HL-60 (cell line): ENCODE results near the gene ARMC9.

Source experiments
- DNase-seq, 2 experiments: peaks; one replicate each; pipeline ENCODE4 v3.0.0-alpha.2; 2010 to 2020; ENCODE audit warnings: low read depth in 1 of 2, low spot score in 1 of 2
- H3K27ac ChIP-seq: fragments of 250-450 bp; sonication (Bioruptor Pico); replicated peaks from 2 replicates; pipeline ENCODE4 v1.5.1; 2020; ENCODE audit warnings: mild to moderate bottlenecking, moderate library complexity
- H3K27me3 ChIP-seq: fragments of 250-450 bp; sonication (Bioruptor Pico); 2 replicates; pipeline ENCODE4 v1.5.1; 2021; ENCODE audit warnings: mild to moderate bottlenecking, moderate library complexity; ENCODE audit not compliant: insufficient read depth, poor library complexity, severe bottlenecking
- H3K4me3 ChIP-seq: replicated peaks from 2 replicates; pipeline ENCODE4 v1.5.1; 2011; ENCODE audit warnings: mild to moderate bottlenecking, control low read depth, low read length; ENCODE audit not compliant: insufficient read depth
- GABPA ChIP-seq: IDR thresholded peaks from 2 replicates; pipeline ENCODE4 v1.6.1; 2012; ENCODE audit warnings: low read depth
- POLR2AphosphoS5 ChIP-seq: IDR thresholded peaks from 2 replicates; pipeline ENCODE4 v1.6.1; 2012; ENCODE audit warnings: low read depth
- SPI1 ChIP-seq: IDR thresholded peaks from 2 replicates; pipeline ENCODE4 v1.6.1; 2012; ENCODE audit warnings: low read depth, mild to moderate bottlenecking, borderline replicate concordance
- TF ChIP-seq, protein P1 (sequence below): IDR thresholded peaks from one replicate; pipeline ENCODE4 v1.5.1; 2011; ENCODE audit warnings: low read length, control low read depth, inconsistent platforms; ENCODE audit not compliant: insufficient read depth
- TF ChIP-seq, protein P2 (sequence below): IDR thresholded peaks from 2 replicates; pipeline ENCODE4 v1.6.1; 2012; ENCODE audit warnings: low read depth; ENCODE audit not compliant: insufficient replicate concordance

Gene ARMC9

GRCh38 chr2:231185050-231185725 is 13.2 kb upstream of the ARMC9 start:
- no peak overlapping the region for H3K27ac ChIP-seq
- no peaks in the 10 kb centered on the region for H3K27me3 ChIP-seq
- no peak for DNase-seq
- no peak overlapping the region for H3K4me3 ChIP-seq
- TF ChIP-seq GABPA (no peak), SPI1 (no peak), POLR2AphosphoS5 (no peak)
- TF ChIP-seq, protein P1, sequence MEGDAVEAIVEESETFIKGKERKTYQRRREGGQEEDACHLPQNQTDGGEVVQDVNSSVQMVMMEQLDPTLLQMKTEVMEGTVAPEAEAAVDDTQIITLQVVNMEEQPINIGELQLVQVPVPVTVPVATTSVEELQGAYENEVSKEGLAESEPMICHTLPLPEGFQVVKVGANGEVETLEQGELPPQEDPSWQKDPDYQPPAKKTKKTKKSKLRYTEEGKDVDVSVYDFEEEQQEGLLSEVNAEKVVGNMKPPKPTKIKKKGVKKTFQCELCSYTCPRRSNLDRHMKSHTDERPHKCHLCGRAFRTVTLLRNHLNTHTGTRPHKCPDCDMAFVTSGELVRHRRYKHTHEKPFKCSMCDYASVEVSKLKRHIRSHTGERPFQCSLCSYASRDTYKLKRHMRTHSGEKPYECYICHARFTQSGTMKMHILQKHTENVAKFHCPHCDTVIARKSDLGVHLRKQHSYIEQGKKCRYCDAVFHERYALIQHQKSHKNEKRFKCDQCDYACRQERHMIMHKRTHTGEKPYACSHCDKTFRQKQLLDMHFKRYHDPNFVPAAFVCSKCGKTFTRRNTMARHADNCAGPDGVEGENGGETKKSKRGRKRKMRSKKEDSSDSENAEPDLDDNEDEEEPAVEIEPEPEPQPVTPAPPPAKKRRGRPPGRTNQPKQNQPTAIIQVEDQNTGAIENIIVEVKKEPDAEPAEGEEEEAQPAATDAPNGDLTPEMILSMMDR = no peak
- TF ChIP-seq, protein P2, sequence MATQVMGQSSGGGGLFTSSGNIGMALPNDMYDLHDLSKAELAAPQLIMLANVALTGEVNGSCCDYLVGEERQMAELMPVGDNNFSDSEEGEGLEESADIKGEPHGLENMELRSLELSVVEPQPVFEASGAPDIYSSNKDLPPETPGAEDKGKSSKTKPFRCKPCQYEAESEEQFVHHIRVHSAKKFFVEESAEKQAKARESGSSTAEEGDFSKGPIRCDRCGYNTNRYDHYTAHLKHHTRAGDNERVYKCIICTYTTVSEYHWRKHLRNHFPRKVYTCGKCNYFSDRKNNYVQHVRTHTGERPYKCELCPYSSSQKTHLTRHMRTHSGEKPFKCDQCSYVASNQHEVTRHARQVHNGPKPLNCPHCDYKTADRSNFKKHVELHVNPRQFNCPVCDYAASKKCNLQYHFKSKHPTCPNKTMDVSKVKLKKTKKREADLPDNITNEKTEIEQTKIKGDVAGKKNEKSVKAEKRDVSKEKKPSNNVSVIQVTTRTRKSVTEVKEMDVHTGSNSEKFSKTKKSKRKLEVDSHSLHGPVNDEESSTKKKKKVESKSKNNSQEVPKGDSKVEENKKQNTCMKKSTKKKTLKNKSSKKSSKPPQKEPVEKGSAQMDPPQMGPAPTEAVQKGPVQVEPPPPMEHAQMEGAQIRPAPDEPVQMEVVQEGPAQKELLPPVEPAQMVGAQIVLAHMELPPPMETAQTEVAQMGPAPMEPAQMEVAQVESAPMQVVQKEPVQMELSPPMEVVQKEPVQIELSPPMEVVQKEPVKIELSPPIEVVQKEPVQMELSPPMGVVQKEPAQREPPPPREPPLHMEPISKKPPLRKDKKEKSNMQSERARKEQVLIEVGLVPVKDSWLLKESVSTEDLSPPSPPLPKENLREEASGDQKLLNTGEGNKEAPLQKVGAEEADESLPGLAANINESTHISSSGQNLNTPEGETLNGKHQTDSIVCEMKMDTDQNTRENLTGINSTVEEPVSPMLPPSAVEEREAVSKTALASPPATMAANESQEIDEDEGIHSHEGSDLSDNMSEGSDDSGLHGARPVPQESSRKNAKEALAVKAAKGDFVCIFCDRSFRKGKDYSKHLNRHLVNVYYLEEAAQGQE = no peak

DNA sequence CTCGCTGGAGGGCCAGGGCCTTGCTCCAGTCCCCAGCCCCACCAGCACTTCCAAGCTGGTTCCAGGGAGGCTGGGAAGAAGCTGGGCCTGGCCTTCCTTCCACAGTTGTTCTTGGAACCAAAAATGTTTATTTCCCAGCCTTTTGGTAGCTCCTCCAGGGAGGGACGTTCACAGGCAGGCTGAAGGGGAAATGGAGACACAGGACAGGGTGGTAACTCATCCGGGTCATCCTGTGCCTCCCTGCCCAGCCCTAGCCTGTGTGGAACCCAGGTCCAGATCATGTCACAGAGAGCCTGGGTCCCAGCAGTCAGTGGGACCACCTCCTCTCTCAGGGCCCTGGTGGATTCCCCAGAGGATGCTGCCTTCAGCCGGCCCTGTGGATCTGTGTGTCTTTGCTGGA is 12.5 kb upstream of the ARMC9 start:
- no peak for DNase-seq
- H3K4me3 ChIP-seq = no peak overlapping the region
- no peaks in the 10 kb centered on the region for H3K27me3 ChIP-seq
- TF ChIP-seq, protein P1 = no peak
- TF ChIP-seq GABPA (no peak), SPI1 (no peak), POLR2AphosphoS5 (no peak)
- TF ChIP-seq, protein P2 = no peak
- no peak overlapping the region for H3K27ac ChIP-seq

- DNase-seq = no peak
Observed at GRCh38 chr2:231186325-231186724, 12.1 kb upstream of the ARMC9 start.

More at GRCh38 chr2:231186325-231186724, 12.1 kb upstream of the ARMC9 start:
- no peak overlapping the region for H3K4me3 ChIP-seq
- no peak overlapping the region for H3K27ac ChIP-seq
- H3K27me3 ChIP-seq = no peaks in the 10 kb centered on the region
- TF ChIP-seq POLR2AphosphoS5 (no peak), SPI1 (no peak), GABPA (no peak)
- TF ChIP-seq, protein P2 = no peak
- TF ChIP-seq, protein P1 = no peak
